ENCODE measurements around the gene WNT5B.

The WNT5B gene
- 0 to 0.91 (median 0.13) reads per million in 4 experiments for total RNA-seq

DNA sequence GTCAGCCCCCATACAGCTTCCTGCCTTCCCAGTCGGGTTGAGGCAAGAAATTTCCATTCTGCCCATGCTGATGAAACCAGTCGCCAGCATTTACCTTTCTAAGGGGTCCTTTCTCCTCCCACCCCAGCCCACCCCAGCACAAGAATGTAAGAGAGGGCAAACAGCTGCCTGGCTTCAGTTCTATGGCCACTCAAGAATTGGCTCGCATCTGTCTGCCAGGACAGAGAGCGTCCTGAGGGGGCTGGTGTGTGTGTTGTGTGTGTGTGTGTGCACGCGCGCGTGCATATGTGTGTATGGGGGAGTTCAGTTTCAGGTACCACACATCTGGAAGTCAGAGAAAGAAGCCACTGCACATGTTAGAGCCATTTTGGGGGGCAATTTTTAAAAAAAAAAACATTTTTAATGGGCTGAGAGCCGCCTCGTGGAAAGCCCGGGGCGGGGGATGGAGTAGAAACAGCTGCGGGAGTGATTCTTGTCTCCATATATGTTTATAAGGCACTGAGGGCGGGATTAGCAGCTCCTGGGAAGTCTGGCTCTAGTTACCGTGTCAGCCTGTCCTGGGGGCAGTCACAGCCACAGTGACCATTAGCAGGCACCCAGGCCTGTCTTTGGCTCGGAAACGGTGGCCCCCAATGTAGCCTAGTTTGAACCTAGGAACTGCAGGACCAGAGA lies at the start of gene WNT5B:
Gene WNT5B, plus strand, starts transcription at position 566 of the 672 bp plus-strand sequence. CDS start 2,124 bp downstream, outside the sequence.
- no peak for DNase-seq

DNA sequence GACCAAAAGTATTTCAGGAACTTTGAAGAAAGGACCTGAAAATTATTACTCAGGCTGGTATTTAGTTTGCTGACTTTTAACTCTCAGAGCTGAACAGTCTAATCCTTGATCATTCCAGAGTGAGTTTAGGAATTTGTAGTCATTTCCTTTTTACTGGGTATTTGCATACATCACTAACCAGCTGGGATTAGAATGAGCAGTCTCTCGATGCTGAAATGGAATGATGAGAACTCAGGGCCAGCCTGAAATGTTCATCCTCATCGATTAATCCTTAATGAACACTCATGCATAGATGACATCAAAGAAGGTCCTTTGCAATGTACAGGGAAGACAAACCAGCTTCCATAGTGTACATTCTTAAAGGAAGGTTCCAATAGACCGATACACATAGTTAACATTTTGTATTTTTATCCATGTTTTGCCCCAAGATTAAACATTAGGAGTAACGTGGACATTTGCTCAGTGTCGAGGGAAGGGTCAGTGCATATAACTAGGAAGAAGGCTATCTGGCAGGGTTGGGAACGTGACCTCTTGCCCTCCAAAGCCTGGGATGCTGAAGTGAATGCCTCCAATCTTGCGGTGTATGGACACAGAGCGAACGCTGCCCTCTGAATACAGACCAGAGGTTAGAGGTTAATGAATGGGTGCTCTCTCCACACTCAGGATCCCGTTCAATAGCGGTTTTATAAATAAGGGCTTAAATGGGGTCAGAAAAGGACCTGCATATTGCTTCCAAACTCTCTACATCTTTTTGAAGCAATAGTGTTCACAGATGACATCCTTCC lies 49.2 kb upstream of the WNT5B start:
- no peak for DNase-seq

DNA sequence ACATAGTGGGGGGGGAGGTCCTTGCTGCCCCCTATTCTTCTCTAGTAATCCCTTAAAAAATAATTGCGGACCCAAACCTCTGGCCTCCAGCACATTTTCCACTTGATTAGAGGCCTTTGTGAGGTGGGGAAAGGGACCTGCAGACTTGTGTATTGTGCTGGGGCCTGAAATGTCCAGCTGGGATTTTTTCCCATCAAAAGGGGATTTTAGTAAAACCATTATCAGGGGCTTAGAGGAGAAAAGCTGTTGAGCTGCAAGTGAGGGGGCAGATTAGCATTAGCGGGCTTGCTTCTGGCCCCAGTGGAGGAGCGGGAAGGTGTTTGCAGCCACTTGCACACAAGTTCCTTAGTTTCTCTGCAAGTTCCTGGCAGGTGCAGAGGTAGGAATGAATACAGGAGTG lies 48.5 kb upstream of the WNT5B start:
- no peak for DNase-seq

- no peak for DNase-seq
Observed at GRCh38 chr12:1581973-1582708, 46.9 kb upstream of the WNT5B start.

DNA sequence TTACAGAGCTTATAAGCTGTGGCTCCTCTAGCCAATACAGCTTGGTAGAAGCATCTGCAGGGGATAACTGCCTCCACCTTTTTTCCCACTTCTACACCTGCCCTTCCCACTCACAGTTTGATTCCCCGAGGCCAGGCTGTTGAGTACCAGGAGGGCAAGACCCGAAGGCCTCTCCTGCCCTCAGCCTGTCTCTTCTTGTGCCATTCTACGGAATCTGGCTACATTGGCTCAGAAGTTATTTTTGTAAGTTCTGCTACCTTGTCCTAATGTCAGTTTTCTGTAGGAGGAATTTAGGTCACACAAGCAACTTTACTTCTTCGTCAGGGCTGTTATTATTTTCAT lies 46.4 kb upstream of the WNT5B start:
- DNase-seq, result no peak

DNA sequence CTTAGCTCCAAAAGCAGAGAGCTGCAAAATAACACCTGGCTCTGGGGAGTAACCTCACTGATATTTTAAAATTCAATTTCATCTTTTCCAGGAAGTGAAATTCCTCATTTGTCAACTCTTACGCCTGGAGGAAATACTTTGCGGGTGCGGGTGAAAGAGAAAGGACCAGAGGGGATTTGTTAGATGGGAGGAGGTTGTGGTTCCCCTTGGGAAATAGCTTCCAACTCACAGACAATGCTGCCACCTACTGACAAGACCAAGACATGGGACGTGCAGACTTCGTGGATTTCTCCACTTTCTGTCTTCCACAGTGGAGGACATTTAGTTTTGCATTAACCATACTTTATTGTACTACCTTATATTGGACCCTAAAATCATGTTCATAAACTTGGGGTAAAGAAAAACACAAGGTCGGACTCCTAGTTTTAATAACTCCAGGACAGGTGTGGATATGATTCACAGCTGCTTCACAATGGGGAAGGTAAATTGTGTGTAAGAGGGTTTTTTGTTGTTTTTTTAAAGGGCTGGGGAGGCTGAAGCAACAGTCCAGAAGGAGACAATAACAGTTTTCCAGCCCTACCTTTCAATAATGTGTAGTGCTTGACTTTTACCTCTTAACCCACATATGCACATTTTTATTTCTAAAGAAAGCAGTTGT lies 45.5 kb upstream of the WNT5B start:
- peak; percentile 50 for DNase-seq

GRCh38 chr12:1584326-1584725 lies 44.7 kb upstream of the WNT5B start:
- DNase-seq, result no peak

DNA sequence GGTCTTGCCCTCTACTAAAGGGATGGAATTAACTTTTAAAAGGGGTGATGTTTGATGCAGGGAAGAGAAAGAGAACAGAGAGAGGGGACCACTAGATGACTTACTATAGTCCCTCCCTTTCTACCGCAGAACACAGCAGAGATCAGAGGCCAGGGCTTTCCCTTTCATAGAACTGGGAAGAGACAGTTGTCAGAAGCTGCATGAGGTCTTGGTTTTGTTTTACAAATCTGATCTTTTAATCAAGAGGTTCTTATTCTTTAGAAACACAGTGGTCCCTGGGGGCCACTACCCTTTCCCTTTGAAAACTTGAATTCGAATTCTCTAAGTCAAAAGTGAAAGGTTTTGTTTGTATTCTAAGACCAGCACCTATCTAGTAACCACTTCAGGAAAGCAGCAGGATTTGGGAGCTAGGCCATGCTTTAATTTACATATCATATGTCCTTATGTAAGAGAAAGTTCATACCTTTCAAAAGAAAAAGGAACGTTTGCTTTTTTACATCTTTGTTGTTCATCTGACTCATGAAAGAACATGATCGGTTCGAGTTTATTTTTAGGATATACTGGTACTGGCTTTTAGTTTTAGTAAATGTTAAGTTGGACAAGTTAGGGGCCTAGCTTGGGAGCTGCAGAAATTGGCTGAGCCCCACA lies 41.0 kb upstream of the WNT5B start:
- no peak for DNase-seq

DNA sequence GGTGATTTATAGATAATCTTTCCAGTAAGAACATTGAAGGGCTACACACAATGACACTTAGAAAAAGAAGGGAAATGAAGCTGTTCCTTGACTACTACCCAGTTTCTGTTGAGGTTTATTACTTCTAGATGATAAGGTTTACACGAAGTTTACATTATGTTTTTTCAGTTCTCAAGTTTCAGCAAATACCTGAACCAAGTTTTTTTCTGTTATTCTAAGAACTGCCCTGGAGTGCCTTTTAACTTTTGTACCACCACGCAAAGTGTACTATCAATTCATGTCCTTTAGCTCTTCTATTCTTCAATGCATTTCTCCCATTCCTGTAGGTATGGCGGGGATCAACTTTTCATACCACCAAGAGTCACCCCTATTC lies 40.5 kb upstream of the WNT5B start:
- DNase-seq, result no peak

- no peak for DNase-seq
Observed at GRCh38 chr12:1590221-1590979, 38.6 kb upstream of the WNT5B start.

DNA sequence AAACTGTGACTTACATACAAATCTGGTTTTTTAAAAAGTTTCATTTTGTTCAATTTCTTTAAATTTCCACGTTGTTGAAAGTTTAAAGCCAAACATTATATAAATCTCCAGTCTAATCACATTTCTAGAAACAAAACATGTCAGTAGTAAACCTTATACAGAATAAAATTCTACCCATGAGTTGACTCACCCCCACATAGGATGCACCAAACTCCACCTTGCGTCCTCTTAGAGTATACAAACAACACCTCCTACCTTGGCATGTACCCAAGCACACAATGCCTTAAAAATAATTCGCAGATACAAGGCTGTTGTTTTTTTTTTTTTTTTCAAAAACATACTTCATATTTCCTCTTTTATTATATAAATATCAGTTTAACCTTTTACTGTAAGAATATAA lies 38.0 kb upstream of the WNT5B start:
- DNase-seq, result no peak

- DNase-seq, result no peak
Observed at GRCh38 chr12:1591543-1591942, 37.5 kb upstream of the WNT5B start.

DNA sequence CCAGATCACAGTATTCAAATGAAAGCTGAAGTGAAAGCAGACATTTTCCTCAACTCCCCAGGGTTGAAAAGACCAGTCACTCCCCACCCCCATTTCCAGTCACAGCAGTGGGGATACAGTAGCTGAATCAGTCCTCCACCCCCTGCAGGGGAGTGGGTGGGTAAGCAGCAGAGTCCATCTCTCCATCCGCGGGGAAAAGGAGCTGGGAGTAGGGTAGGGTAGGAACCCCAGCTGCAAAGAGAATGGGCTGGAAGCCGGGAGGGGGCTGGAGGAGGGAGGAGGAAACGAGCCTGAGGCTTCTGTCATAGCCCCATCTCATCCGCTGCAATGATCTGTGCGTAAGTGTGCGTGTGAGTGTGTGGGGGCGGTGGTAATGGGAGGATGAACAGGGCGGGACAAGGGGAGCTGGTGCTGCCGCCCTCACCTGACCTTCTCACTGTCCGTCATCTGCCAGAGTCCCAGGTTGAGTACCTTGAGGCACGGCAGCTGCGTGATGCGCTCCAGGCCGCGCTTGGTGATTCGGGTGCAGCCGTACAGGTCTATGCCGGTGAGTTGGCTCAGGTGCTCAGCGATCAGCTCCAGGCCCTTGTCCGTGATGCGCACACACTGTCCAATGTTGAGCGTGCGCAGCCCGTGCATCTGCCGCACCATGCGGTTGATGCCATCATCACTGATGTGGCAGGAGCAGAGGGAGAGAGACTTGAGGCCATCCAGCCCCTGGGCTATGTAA lies 36.4 kb upstream of the WNT5B start:
- peak; percentile 13 for DNase-seq

DNA sequence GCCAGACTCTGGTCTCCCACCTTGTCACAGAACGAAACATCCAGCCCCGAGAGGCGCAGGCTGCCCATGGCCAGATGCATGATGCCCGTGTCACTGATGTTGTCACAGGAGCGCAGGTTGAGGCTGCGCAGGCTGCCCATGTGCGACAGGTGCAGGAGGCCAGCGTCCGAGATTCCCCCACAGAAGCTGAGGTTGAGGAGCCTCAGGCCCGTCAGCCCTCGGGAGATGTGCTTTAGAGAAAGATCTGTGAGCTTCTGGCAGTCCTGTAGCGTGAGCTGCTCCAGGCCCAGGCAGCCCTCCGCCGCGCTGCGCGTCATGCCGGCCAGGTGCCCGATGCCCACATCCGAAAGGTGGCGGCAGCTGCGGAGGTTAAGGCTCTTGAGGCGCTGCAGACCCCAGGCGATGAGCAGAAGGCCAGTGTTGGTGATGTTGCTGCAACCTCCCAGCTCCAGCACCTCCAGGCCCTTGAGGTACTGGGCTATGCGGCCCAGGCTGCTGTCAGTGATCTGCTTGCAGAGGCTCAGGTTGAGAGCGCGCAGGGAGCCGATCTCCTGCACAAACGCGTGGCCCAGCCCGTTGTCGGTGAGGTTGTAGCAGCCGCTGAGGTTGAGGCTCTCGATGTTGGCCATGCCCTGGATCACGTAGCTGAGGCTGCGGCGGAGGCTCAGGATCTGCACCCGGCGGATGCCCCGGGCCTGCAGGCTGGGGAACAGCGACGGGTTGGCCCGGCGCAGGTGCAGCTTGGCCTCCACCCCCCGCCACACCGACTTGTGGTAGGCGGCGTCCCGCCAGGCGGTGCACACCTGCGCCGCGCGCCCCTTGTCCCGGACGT lies 35.6 kb upstream of the WNT5B start:
- DNase-seq, result peak; percentile 35

GRCh38 chr12:1594006-1594260 lies 35.1 kb upstream of the WNT5B start:
- DNase-seq, result no peak

DNA sequence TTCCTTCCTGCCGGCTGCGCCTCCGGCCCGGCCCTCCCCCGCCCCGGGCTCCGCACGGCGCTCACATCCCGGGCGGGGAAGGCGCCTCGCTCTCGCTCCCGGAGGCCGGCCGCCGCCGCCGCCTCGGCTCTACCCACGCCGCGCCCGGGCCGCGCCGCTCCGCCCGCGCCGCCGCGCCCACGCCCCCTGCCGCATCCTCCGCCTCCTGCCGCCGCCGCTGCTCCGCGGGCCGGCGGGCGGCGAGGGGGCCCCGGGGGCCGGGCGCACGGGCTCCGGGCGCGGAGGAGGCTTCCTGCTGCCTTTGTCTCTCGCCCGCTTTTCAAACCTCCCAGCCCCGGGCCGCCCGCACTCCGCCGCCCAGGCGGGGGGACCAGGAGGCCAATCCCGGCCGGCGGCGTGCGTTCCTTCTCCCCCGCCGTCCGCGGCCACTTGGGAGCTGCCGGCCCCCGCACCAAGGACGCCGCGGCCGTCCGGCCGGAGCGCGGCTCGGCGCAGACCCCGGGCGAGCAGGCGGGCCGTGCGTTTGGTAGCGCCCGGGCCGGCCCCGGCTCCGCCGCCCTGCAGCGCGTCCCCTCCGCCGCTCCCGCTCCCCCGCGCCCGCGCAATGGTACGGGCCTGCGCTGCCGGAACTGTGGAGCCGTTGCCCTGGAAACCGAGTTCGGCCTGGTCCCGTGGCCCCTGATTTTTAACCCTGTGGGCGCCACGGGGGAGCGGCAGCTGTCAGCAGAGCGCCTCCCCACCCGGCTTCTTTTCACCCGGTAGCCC lies 34.6 kb upstream of the WNT5B start, which contains the start of gene FBXL14:
Gene FBXL14, minus strand, starts transcription at position 321 of the 765 bp plus-strand sequence. CDS start 515 bp downstream, outside the sequence.
- DNase-seq, result peak; percentile 81

GRCh38 chr12:1595026-1595561 lies 33.9 kb upstream of the WNT5B start:
- DNase-seq, result no peak

- no peak for DNase-seq
Observed at GRCh38 chr12:1595690-1596347, 33.2 kb upstream of the WNT5B start.

- DNase-seq, result no peak
Observed at GRCh38 chr12:1598757-1599156, 30.3 kb upstream of the WNT5B start.

All from effector CD8-positive, alpha-beta T cell (primary cell).